Ishikawa (cell line): ENCODE results near the gene APOBEC3A.

ENCODE experiments used
- CEBPB ChIP-seq: IDR thresholded peaks from 2 replicates; pipeline ENCODE4 v1.6.1; 2012
- CREB1 ChIP-seq: IDR thresholded peaks from 2 replicates; pipeline ENCODE4 v1.6.1; 2012; ENCODE audit warnings: low read depth
- YY1 ChIP-seq: IDR thresholded peaks from 2 replicates; pipeline ENCODE4 v1.6.1; 2012; ENCODE audit warnings: low read depth

- TF ChIP-seq YY1 (no peak), CREB1 (no peak), CEBPB (no peak)
Measured at GRCh38 chr22:38966942-38967341, 9.5 kb downstream of the APOBEC3A start.
